Epithelial cell of proximal tubule (primary cell): ENCODE data around the gene P2RY2. TPM values are rescaled to one million over a fixed set of nuclear protein-coding genes. Genes with fewer than 3 reads are reported as not detected.
A peak's percentile ranks its signal among the peaks of the same experiment; 100 is the strongest.

ENCODE experiments used
- DNase-seq: peaks from one replicate; pipeline ENCODE4 v3.0.0-alpha.2; 2011; ENCODE audit warnings: low read depth
- H3K4me3 ChIP-seq: 2 replicates; pipeline ENCODE4 v1.5.1; 2011; ENCODE audit warnings: low read depth, mild to moderate bottlenecking, low read length
- total RNA-seq: library from RNA; depleted of rRNA; stranded (reverse); fragments of >200 nt; gene quantifications from 2 replicates; pipeline ENCODE4 v1.2.3, GENCODE V29; 2015
- TF ChIP-seq, protein P1 (sequence below): conservative IDR thresholded peaks from 2 replicates; pipeline ENCODE4 v1.5.1; 2012; ENCODE audit warnings: low read depth, mild to moderate bottlenecking, low read length

P2RY2 gene
- total RNA-seq, 1 donor from 2014 or later: 1.1 TPM

- H3K4me3 ChIP-seq: no peak overlapping the region
- peak; percentile 46 for DNase-seq
- TF ChIP-seq, protein P1, sequence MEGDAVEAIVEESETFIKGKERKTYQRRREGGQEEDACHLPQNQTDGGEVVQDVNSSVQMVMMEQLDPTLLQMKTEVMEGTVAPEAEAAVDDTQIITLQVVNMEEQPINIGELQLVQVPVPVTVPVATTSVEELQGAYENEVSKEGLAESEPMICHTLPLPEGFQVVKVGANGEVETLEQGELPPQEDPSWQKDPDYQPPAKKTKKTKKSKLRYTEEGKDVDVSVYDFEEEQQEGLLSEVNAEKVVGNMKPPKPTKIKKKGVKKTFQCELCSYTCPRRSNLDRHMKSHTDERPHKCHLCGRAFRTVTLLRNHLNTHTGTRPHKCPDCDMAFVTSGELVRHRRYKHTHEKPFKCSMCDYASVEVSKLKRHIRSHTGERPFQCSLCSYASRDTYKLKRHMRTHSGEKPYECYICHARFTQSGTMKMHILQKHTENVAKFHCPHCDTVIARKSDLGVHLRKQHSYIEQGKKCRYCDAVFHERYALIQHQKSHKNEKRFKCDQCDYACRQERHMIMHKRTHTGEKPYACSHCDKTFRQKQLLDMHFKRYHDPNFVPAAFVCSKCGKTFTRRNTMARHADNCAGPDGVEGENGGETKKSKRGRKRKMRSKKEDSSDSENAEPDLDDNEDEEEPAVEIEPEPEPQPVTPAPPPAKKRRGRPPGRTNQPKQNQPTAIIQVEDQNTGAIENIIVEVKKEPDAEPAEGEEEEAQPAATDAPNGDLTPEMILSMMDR: no peak
These were observed 32.0 kb downstream of the P2RY2 start for GRCh38 chr11:73249853-73250783.

DNA sequence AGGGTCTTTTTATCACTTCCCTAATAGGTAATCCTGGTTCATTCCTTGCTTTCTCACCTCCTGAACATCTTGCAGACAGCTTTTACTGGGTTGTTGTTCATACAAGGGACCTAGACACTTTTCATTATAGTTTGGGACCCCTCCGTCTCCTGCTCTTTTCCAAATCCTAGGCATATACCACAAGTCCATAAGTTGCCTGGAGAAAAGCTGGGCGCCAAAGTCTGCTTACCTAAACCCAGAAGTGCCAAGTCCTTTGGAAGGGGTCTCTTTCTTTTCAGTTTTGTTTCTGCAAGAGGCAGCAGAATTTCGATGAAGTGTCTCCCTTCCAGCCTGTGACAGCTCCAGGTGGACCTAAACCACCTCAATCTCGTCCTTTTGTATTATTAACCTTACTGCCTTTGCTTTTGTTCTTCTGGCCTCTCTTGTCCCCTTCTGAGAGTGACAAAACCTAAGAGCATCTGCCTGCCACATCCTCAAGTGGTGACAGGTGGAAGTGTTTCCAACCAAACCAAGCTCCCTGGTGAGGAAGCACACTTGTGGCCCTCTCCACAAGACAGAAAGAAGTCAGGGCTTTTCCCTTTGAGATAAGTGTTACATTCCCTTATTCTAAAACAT is 34.6 kb downstream of the P2RY2 start:
- H3K4me3 ChIP-seq: no peak overlapping the region
- TF ChIP-seq, protein P1: peak; percentile 33
- no peak for DNase-seq

DNA sequence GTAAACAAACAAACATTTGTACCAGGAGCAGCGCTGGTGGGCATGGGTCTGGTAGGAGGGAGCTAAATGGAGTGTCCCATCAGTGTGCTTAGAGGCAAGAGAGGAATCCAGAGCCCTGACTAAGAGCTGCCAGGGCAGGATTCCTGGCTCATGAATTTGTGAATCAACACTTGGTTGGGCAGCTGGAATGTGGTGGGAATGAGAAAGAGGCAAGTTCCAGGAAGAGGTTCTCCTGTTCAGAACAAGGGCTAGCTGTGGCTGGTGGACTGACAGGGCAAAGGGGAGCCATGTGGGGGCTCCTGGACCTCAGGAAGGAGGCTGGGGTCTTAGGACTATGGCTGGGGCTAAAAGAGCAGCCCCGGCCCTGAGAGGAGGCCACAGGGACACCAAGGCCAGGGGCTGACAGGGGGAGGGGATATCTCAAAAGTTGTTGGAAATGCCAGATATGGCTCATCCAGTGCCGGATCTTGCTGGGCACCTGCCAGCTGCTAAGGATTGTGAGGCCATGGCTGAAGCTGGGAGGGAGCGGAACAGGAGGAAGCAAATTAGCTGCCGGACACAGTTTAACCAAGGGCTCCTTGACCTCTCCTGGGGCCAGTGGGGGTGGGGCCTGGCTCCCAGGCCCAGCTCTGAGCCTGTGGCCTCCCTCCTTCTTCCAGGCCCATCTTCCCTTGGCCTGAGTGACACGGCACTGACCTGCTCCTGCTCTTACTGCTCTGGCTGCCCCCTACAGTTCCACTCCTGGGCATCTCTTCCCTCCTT is 39.4 kb downstream of the P2RY2 start:
- peak; percentile 98 for DNase-seq
- H3K4me3 ChIP-seq: peak overlapping the region; percentile 27
- TF ChIP-seq, protein P1: no peak

- peak; percentile 32 for DNase-seq
- TF ChIP-seq, protein P1: no peak
- no peak overlapping the region for H3K4me3 ChIP-seq
These were observed 40.3 kb downstream of the P2RY2 start for GRCh38 chr11:73258104-73259035.

GRCh38 chr11:73259406-73260126 is 41.5 kb downstream of the P2RY2 start:
- TF ChIP-seq, protein P1: no peak
- no peak overlapping the region for H3K4me3 ChIP-seq
- DNase-seq: no peak
